ENCODE results near the gene MICAL3.
A peak's percentile ranks its signal among the peaks of the same experiment; 100 is the strongest.

MICAL3 gene

DNA sequence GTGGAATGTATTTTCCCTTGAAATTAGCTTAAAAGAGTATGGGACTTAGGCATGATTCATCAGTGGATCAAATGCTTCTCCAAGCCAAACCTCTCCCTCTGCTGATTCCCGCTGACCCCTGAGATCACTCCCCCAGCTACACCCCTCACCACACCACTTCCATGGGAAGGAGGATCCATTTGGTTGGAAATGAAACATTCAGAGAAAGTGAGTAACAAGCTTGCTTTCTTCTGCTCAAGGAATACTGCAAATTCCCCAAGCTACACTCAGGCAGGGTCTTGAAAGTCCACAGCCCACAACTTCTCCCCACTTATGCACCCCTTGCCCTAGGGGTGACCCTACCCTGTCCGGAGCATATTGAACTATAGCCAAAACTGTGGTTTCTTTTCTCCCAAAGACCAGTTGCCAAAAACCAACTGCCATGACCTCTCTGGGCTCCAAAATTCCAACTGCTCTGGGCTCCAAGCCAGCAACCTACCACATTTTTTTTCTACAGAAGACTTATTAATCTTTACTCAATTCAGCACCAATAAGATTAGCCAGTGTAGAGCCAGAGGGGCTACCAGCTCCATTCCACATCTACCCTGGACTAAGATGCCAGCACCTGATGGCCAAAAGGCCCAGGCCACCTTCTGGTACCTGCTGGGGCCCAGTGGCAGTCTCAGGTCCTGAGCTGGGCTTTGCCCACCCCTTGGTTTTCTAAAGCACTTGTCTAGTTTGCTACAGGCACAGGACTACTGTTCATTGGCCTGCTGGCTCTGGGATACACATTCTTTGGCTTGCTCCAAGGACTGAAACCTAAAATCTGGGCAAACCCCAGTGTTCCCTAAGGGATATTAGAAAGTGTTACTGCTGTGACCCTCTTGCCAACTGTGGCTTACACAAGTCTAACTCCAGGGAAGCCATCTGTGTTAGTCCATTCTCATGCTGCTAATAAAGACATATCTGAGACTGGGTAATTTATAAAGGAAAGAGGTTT, 101.1 kb downstream of the MICAL3 start:
- DNase-seq (ENCODE audit: low read depth): peak; percentile 89
- H3K4me3 ChIP-seq (ENCODE audit: low read depth, low read length): no peak overlapping the region

DNA sequence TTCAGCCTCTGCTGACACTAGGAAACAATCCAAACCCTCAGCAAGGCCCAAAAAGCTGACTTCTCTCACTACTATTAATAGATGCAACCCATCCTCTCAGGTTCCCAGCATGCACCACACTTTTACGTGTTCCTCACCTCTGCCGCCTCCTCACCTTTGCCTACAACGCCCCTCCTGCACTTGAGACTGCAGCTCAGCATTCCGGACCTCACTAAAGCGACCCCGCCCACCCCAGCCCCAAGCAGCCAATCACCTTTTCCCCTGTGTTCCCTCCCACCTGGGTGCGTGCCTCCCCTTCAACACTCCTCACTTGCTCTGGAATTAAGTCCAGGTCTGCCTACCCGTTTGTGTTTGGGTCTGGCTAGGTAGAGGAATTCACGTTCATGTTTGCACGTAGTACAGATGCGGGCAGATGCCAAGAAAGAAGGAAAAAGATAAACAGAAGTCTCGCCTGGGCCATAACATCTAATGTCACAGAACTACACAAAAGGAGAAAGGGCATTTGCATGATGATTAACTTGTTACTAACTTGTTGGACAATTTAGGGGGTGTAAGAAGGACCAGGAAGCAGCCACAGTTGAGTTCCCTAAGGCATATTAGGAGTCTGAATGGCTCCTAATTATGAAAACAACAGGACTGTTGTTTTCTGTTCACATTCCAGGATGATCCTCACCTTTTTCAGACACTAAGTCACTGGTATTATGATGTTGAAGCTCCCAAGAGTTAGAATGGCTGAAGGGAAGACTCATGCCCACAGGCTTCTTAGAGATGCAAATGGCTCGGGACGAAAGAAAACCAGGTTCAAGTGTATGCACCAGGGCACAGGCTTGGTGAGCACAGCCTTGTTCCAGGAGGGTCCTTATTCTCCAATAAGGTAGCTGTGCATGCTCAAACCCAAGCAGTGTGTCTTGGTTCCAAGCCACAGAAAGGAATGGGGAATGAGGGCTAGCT, 102.2 kb downstream of the MICAL3 start:
- DNase-seq (ENCODE audit: low read depth): no peak
- H3K4me3 ChIP-seq (ENCODE audit: low read depth, low read length): no peak overlapping the region

DNA sequence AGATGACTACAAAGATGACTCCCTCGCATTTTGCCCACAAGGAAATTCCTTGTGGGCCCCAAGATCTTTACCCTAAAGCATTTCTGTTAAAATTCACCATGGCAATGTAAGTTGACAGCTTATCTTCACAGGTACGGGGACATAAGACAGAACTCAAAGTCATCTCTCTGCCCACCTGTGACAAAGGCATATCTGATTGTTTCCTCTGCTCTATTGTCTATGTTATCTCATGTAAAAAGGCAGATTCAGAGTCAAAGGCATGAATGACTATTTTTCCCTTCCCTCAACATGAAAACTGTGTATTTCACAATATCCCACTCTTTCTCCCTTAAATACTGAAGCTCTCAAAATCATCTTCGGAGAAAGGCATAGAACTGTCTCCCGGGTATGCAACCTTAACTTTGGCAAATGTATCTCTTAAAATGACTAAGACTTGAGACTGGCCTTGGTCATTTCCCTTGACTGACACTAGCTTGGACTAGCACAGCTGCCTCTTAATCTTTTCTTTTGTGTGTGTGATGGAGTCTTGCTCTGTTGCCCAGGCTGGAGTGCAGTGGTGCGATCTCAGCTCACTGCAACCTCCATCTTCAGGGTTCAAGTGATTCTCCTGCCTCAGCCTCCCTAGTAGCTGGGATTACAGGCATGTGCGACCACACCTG, 103.2 kb downstream of the MICAL3 start:
- DNase-seq (ENCODE audit: low read depth): no peak

DNA sequence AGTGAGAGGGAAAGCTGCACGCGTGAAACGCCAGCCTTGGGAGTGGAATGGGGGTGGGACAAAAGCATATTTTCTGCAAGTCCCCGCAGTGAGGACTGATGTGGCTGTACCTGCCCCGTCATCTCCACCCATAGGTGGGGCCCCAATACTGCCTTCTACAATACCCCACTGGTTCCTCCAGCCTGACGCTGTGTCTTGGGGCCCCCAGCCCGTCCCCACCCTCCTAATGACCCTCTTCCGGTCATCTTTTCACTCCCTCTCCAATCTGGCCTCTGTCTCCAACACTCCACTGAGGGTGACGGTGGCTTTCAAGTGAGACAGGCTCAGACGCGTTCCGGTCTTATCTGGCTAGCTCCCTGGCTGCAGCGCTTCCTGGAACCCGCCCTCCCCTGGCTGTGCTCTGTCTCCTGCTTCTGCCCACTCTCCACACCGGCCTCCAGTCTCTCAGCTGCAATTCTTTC, 104.2 kb downstream of the MICAL3 start:
- DNase-seq (ENCODE audit: low read depth): no peak
- no peak overlapping the region for H3K4me3 ChIP-seq (ENCODE audit: low read depth, low read length)

More for the DNA sequence above, 103.2 kb downstream of the MICAL3 start:
- H3K4me3 ChIP-seq (ENCODE audit: low read depth, low read length): no peak overlapping the region

DNA sequence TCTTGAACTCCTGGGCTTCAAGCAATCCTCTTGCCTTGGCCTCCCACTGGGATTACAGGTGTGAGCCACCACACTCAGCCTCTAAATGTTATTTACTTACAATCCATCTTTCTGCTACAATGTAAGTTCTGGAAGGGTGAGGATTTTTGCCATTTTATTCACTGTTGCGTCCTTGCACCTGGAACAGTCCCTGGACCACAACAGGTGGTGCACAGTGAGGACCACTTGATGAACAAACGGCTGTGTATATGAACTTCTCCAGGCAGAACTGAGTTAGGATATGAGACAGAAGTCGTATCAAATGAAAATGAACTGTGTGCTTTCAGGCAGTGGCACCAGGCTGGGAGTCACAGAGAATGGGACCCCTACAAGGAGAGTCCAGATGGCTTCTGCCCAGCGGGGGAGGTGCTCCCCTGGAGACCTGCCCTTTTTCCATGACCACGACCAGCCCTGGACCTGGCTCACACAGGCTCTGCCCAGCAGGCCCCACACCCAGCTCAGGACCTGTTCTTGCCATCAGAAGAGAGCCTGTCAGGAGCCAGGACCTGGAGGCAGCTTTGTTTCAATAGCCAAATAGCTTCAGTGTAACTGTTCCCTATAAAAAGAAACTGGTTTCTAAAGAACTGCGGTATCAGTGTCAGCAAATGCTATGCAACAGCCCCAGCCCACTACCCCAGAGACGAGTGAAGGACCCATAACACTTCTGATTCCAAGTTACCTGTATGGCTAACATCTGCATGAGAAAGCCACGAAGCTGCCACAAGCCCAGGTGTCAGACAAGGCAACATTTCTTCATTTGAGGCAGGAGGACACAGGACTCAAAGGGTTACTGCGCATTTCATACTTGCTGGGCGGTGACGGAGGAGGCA, 104.9 kb downstream of the MICAL3 start:
- H3K4me3 ChIP-seq (ENCODE audit: low read depth, low read length): no peak overlapping the region
- DNase-seq (ENCODE audit: low read depth): no peak

DNA sequence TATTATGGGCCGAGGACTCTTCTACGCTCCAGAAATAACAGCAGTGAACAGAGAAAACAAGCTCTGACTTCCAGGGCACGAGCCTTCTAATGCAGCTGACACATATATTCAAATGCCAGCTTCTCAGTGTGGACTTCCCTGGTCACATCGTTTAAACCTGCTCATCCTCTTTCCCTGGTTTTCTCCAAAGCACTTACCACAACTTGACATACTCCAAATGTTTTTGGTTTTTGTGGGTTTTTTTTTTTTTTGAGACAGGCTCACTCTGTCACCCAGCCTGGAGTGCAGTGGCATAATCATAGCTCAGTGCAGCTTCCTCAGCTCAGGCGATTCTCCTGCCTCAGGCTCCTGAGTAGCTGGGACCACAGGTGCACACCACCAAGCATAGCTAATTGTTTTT, 105.5 kb downstream of the MICAL3 start:
- H3K4me3 ChIP-seq (ENCODE audit: low read depth, low read length): no peak overlapping the region
- DNase-seq (ENCODE audit: low read depth): no peak

DNA sequence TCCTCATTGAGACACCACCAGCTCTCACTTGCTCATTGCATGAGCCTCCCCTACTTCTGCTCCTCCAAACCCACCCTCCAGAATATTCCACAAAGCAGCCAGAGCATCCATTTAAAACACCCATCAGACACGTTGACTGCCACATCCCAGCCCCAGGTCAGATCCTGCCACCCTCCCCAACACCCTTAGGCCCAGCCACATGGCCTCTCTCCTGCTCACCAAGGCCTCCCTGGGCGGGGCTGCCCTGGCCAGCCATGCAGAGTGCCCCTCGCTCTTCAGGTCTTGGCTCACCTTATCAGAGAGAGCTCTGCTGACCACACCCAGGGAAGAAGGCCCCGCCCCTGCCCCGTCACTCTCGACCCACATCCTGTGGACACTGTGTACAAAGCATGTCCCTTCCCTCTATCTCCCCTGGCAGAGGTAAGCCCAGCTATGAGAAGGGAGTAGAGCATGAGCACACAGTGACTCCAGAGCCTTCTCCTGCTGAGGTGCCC, 106.8 kb downstream of the MICAL3 start:
- no peak for DNase-seq (ENCODE audit: low read depth)
- no peak overlapping the region for H3K4me3 ChIP-seq (ENCODE audit: low read depth, low read length)

DNA sequence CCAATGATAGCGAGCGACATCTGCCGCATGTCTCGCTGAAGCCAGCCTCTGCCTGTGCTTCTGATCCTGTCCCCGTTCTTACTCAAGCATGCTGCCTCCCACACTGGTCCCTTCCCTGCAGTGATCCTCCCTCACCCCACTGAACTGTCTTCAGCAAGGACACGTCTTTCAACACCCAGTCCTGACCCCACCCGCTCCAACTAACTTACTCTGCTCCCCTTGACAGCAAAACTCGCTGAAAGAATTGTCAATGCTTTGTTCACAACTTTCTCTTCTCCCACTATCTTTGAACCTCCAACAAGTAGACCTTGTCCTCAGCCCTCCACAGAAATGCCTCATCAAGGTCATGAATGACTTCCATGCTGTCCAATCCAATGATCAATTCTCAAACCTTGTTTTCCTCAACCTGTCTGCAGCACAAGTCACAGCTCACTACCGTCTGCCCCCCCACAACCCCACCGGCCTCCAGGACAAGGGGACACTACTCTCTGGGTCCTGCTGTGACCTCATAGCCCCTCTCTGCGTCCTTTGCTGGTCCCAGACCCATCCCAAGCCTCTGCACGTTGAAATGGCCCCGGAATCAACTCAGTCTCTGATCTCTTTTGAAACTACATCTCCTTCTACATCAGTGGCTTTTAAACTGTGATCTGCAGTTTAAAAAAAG, 108.0 kb downstream of the MICAL3 start:
- no peak for DNase-seq (ENCODE audit: low read depth)
- no peak overlapping the region for H3K4me3 ChIP-seq (ENCODE audit: low read depth, low read length)

DNA sequence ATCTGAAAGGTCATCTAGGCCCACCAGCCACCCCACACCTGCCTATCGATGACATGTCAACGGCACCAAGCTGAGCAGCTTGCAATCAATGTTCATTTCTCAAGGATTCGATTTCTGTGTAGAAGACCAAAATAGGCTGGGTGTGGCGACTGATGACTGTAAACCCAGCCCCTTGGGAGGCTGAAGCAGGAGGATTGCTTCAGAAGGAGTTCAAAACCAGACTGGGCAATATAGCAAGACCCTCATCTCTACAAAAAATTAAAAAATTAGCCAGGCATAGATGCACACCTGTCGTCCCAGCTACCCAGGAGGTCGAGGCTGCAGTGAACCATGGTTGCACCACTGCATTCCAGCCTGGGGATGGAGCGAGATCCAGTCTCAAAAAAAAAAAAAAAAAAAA, 108.7 kb downstream of the MICAL3 start:
- no peak for DNase-seq (ENCODE audit: low read depth)
- no peak overlapping the region for H3K4me3 ChIP-seq (ENCODE audit: low read depth, low read length)

DNA sequence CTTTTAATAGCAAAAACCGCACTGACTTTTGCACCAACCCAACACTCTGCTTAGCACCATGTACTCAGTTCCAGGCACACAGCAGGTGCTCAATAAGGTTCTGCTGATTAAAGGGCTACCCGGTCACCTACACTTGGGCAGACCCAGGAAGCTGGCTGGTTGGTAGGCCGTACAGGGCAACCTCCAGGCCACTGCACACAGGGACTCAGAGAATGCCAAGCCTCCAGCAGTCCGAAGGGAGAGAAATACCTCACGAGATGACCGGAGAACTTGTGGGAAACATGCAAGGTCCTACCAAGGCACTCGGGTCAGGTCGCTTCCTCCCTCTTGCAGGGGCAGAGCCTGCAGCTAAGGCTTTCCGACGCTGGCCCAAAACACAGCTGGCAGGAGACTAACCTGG, 109.2 kb downstream of the MICAL3 start:
- H3K4me3 ChIP-seq (ENCODE audit: low read depth, low read length): no peak overlapping the region
- no peak for DNase-seq (ENCODE audit: low read depth)

DNA sequence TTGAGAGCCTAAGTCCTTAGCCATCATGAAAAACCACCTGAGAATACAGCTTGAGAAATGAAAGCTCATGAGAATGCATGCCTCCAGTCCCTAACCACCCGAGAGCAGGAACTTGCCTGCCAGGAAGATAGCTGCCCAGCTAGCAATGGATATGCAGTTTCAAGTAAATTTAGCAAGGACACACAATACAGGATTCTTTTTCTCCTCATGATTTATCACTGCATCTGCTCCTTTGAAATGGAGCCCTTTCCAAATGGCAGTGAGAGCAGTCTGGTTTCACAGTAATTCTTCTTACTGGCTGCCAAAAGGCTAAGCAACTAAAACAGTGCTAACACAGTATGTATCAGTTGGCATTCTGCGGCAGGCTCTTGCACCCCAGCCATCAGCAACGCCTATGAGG, 109.9 kb downstream of the MICAL3 start:
- no peak for DNase-seq (ENCODE audit: low read depth)
- H3K4me3 ChIP-seq (ENCODE audit: low read depth, low read length): no peak overlapping the region

DNA sequence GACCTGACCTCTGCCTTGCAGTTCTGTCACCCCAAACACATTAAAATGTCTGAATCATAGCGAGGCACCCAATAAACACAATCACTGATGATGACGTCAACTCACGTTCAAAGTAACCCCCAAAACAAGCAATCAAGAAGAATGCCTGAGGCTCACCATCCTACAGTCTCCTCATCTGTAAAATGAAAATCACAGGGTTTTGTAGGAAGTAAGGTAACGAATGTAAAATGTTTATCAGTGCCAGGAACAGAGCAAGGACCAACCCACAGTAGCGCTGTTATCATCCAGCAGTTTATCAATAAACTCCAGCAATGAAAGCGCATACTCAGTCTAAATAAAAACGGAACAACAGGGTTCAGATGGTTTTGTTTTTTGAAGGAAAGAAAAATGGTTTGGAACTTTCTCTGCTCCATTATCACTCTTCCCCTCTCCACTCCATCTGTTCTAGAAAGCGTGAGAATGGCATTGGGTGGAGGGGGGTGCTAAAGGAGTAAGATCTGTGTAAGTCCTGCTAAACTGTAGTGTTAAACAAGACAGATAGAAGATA, 110.5 kb downstream of the MICAL3 start:
- H3K4me3 ChIP-seq (ENCODE audit: low read depth, low read length): no peak overlapping the region
- DNase-seq (ENCODE audit: low read depth): no peak

DNA sequence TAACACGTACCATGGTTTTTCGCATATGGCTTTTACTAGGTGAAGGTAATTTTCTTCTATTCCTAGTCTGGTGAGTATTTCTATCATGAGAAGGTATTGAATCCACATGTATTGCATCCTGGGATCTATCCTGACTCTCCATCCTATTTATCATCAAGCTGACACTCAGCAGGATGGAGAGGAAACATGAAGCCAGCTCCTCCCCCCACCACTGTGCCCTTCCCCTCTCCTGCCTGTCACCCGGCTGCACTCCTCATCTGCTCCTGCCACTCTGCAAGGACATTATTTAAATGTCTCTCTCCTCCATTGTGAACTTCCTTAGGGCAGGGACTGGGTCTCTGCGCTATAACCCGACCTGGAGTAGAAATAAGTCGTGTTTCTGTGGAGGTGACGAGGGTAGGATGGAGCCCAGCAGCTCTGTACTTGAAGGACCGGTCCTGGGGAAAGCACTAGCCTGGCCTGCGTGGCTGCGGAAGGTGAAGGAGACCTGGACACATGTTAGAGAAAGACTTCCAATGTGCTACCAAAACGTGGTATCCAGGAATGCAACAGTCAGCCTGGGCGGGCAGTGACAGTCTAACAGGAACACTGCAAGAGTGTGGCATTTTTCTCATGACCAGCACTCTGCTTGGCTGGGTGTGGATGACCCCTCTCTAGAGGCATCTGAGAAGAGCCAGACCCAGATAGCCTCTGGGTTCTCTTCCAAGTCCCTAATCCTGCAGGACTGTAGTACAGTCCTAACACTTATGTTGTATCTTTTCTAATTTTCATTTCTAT, 111.2 kb downstream of the MICAL3 start:
- DNase-seq (ENCODE audit: low read depth): no peak
- H3K4me3 ChIP-seq (ENCODE audit: low read depth, low read length): no peak overlapping the region

DNA sequence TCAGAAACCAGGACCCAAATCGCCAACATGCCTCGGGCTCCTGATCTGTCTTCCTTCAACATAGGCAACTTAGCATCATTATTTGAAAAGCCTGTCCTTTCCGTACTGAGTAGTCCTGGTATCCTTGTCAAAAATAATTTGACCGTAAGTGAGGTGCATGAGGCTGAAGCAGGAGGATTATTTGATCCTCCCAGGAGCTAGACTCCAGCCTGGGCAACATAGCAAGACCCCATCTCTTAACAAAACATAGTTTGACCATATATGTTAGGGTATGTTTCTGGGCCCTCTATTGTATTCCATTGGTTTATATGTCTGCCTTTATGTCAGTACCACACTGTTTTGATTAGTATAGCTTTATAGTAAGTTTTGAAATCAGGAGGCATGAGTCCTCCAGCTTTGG, 112.5 kb downstream of the MICAL3 start:
- H3K4me3 ChIP-seq (ENCODE audit: low read depth, low read length): no peak overlapping the region
- no peak for DNase-seq (ENCODE audit: low read depth)

DNA sequence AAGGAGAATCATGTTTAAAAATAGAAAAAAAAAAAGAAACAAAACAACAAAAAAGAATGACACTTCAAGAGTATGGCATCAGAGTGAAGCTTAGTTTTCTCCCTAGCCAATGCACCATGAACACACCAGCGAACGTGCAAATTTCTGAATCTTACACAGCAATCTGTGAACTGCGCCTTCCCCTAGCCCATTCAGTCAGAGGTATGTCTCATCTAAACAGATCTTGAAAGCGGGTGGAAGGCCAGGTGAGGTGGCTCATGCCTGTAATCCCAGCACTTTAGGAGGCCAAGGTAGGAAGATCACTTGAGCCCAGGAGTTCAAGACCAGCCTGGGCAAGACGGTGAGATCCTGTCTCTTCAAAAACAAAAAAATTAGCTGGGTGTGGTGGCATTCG, 113.1 kb downstream of the MICAL3 start:
- DNase-seq (ENCODE audit: low read depth): no peak
- H3K4me3 ChIP-seq (ENCODE audit: low read depth, low read length): no peak overlapping the region

DNA sequence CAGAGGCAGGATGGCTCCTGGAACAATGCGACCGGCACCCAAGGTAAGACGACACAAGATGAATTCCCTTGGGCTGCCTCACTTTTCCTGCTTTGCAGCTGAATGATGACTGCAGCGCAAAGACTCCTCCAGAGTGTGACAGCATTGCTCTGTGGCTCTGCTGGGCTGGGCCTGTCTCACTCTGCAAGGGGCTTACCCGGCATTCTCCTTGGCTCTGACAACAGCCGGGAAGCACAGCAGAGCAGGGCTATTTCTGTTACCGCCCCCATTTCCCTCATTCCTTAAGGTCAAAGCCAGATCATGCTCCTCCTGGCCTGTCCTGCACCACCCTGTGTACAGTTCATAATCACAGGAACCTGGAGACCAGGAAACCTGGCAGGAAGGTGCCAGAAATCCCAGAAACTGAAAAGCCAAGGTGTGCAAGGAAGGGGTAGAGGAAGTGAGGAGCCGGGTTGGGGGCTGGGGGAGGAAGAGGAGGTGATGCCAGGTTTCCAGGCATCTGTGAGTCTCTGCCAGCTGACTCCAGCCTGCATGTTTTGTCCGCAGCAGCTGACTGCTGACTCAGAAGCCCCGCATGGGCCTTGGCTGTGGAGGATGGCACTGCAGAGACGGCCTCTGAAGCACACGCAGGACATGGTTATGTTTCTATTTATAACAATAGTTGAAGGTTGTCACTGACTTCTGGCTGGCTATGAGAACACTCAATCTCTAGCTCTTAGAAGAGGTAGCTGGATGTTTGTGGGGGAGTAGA, 113.6 kb downstream of the MICAL3 start:
- H3K4me3 ChIP-seq (ENCODE audit: low read depth, low read length): peak overlapping the region; percentile 25
- peak; percentile 80 for DNase-seq (ENCODE audit: low read depth)

DNA sequence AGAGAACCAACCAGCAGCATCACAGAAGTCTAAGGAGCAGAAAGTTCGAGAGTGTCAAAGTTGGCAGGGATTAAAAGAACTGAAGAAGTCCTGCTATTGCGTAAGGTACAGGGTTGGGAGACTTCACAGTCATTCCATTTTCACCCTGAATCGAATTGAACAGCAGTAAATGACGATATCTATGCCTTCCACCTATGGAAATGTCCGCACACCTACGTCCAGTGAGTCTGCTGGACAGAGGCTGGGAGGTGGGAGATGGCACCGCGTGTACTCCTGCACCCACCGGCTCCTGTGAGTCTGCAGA, 116.7 kb downstream of the MICAL3 start:
- no peak overlapping the region for H3K4me3 ChIP-seq (ENCODE audit: low read depth, low read length)
- DNase-seq (ENCODE audit: low read depth): no peak
